ENCODE measurements around the gene WDR70.
"Not testable (repeated sequence)": the region's sequence is repeated elsewhere in the genome, so short reads cannot be mapped to it uniquely, and the experiment has no call there.

WDR70 gene

GRCh38 chr5:37773809-37774208 is 394.7 kb downstream of the WDR70 start:
- TF ChIP-seq CTCF (IDR thresholded peaks at IDR 0.05), result no peak
- H3K4me3 ChIP-seq, result no peak overlapping the region
- no peak for DNase-seq (ENCODE audit: low spot score)
- H3K27ac ChIP-seq, result no peak overlapping the region

GRCh38 chr5:37774912-37775483 is 395.9 kb downstream of the WDR70 start:
- no peak overlapping the region for H3K4me3 ChIP-seq
- H3K27ac ChIP-seq, result no peak overlapping the region
- no peak for DNase-seq (ENCODE audit: low spot score)
- no peak for TF ChIP-seq CTCF (IDR thresholded peaks at IDR 0.05)

- Histone ChIP-seq H3K27ac (no peak overlapping the region), H3K4me3 (no peak overlapping the region)
- no peak for DNase-seq (ENCODE audit: low spot score)
- no peak for TF ChIP-seq CTCF (IDR thresholded peaks at IDR 0.05)
Observed at GRCh38 chr5:37776826-37777225, 397.7 kb downstream of the WDR70 start.

- Histone ChIP-seq H3K4me3 (no peak overlapping the region), H3K27ac (no peak overlapping the region)
- no peak for TF ChIP-seq CTCF (IDR thresholded peaks at IDR 0.05)
- no peak for DNase-seq (ENCODE audit: low spot score)
Observed at GRCh38 chr5:37777432-37778130, 398.5 kb downstream of the WDR70 start.

- not testable (repeated sequence) for H3K27ac ChIP-seq; H3K4me3 ChIP-seq; DNase-seq (ENCODE audit: low spot score)
Observed at GRCh38 chr5:37781409-37781808, 402.3 kb downstream of the WDR70 start.

- TF ChIP-seq CTCF (IDR thresholded peaks at IDR 0.05), result no peak
- no peak overlapping the region for H3K4me3 ChIP-seq
- DNase-seq (ENCODE audit: low spot score), result no peak
- no peak overlapping the region for H3K27ac ChIP-seq
Observed at GRCh38 chr5:37786416-37786815, 407.3 kb downstream of the WDR70 start.

- DNase-seq (ENCODE audit: low spot score), result no peak
- TF ChIP-seq CTCF (IDR thresholded peaks at IDR 0.05), result no peak
- H3K27ac ChIP-seq, result no peak overlapping the region
- no peak overlapping the region for H3K4me3 ChIP-seq
Observed at GRCh38 chr5:37786862-37787519, 407.9 kb downstream of the WDR70 start.

Measured in coronary artery (tissue), 2 donors.